Nephron (organoid): Measurements from ENCODE around the gene C2CD4C.
"Not testable (repeated sequence)": the region's sequence is repeated elsewhere in the genome, so short reads cannot be mapped to it uniquely, and the experiment has no call there.

Experiments
- H3K27ac Mint-ChIP-seq, 3 experiments: 2 replicates each; pipeline ENCODE4 v1.8.0; 2020; ENCODE audit warnings: mixed read lengths in 3 of 3, mild to moderate bottlenecking in 2 of 3, moderate library complexity in 1 of 3
- H3K27me3 Mint-ChIP-seq: 2 replicates; pipeline ENCODE4 v1.8.0; 2021; ENCODE audit warnings: low read depth, mild to moderate bottlenecking, moderate library complexity, mixed read lengths
- H3K36me3 Mint-ChIP-seq: 2 replicates; pipeline ENCODE4 v1.8.0; 2020; ENCODE audit warnings: low read depth, mixed read lengths
- H3K4me1 Mint-ChIP-seq: 2 replicates; pipeline ENCODE4 v1.8.0; 2020; ENCODE audit warnings: mixed read lengths
- H3K4me3 Mint-ChIP-seq, 3 experiments: 2 replicates each; pipeline ENCODE4 v1.8.0; 2020; ENCODE audit warnings: mild to moderate bottlenecking in 3 of 3, mixed read lengths in 3 of 3, moderate library complexity in 2 of 3
- H3K9me3 Mint-ChIP-seq: 2 replicates; pipeline ENCODE4 v1.8.0; 2020; ENCODE audit warnings: mixed read lengths
- CTCF ChIP-seq, 3 experiments: fragments of 200-600 bp; sonication (generic); IDR thresholded peaks; one replicate each; pipeline ENCODE4 v1.5.0; 2021; ENCODE audit warnings: antibody characterized with exemption in 3 of 3; ENCODE audit not compliant: unreplicated experiment in 3 of 3

The C2CD4C gene

DNA sequence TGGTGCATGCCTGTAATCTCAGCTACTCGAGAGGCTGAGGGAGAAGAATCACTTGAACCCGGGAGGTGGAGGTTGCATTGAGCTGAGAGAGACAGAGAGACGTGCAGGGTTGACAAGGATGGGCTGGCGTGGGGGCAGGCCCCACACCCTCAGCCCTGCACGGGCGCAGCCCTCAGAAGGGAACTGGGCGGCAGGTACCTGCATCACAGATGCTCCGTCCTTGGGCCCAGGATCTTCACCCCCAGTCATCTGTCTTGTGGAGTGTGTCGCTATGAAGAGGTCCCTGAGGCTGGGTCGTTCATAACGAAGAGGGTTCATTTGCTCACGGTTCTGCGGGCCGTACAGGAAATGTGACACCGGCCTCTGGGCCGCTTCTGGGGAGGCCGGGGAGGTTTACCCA lies 20.3 kb downstream of the C2CD4C start:
- TF ChIP-seq CTCF (IDR thresholded peaks at IDR 0.05; ENCODE audit: unreplicated experiment in 3 of 3) = no peak
- Mint-ChIP-seq H3K4me1 (peaks cover 6% of the 10 kb centered on the region), H3K4me3 (no peak overlapping the region), H3K9me3 (peaks cover 8% of the 10 kb centered on the region), H3K36me3 (no peaks in the 10 kb centered on the region), H3K27me3 (peaks cover 15% of the 10 kb centered on the region), H3K27ac (no peak overlapping the region)

DNA sequence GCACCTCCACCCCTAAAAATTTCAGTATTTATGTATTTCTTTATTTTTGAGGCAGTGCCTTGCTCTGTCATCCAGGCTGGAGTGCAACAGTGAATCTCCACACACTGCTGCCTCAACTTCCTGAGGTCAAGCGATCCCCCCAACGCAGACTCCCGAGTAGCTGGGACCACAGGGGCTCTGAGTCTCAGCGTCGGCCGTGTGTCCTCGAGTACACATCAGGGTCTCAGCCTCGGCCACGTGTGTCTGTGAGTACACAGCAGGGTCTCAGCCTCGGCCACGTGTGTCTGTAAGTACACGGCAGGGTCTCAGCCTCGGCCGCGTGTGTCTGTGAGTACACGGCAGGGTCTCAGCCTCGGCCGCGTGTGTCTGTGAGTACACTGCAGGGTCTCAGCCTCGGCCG lies 21.2 kb downstream of the C2CD4C start:
- peaks cover 20% of the 10 kb centered on the region for H3K27me3 Mint-ChIP-seq
- no peak overlapping the region for H3K27ac Mint-ChIP-seq
- H3K9me3 Mint-ChIP-seq = peaks cover 5% of the 10 kb centered on the region
- peaks cover 4% of the 10 kb centered on the region for H3K36me3 Mint-ChIP-seq
- H3K4me1 Mint-ChIP-seq = peaks cover 6% of the 10 kb centered on the region
- H3K4me3 Mint-ChIP-seq = no peak overlapping the region
- no peak for TF ChIP-seq CTCF (IDR thresholded peaks at IDR 0.05; ENCODE audit: unreplicated experiment in 3 of 3)

GRCh38 chr19:386632-387301 lies 22.2 kb downstream of the C2CD4C start:
- not testable (repeated sequence) for H3K36me3 Mint-ChIP-seq, H3K9me3 Mint-ChIP-seq, H3K4me3 Mint-ChIP-seq, H3K27ac Mint-ChIP-seq, H3K4me1 Mint-ChIP-seq
- peaks cover 20% of the 10 kb centered on the region for H3K27me3 Mint-ChIP-seq

GRCh38 chr19:386189-386588 lies 22.8 kb downstream of the C2CD4C start:
- not testable (repeated sequence) for H3K27ac Mint-ChIP-seq, H3K36me3 Mint-ChIP-seq

GRCh38 chr19:384799-385169 lies 24.2 kb downstream of the C2CD4C start:
- TF ChIP-seq CTCF (IDR thresholded peaks at IDR 0.05; ENCODE audit: unreplicated experiment in 3 of 3) = no peak
- no peak overlapping the region for H3K4me3 Mint-ChIP-seq
- H3K36me3 Mint-ChIP-seq = peaks cover 4% of the 10 kb centered on the region
- peaks cover 27% of the 10 kb centered on the region for H3K27me3 Mint-ChIP-seq
- H3K27ac Mint-ChIP-seq = peak overlapping the region in 2 of 3 experiments; percentile 56 to 75
- H3K9me3 Mint-ChIP-seq = peaks cover 3% of the 10 kb centered on the region
- H3K4me1 Mint-ChIP-seq = peaks cover 6% of the 10 kb centered on the region

More at GRCh38 chr19:386189-386588, 22.8 kb downstream of the C2CD4C start:
- not testable (repeated sequence) for H3K9me3 Mint-ChIP-seq, H3K4me1 Mint-ChIP-seq, H3K4me3 Mint-ChIP-seq
- TF ChIP-seq CTCF (IDR thresholded peaks at IDR 0.05; ENCODE audit: unreplicated experiment in 3 of 3) = peak in 2 of 3 experiments; percentile 12 to 23
- H3K27me3 Mint-ChIP-seq = peaks cover 20% of the 10 kb centered on the region

DNA sequence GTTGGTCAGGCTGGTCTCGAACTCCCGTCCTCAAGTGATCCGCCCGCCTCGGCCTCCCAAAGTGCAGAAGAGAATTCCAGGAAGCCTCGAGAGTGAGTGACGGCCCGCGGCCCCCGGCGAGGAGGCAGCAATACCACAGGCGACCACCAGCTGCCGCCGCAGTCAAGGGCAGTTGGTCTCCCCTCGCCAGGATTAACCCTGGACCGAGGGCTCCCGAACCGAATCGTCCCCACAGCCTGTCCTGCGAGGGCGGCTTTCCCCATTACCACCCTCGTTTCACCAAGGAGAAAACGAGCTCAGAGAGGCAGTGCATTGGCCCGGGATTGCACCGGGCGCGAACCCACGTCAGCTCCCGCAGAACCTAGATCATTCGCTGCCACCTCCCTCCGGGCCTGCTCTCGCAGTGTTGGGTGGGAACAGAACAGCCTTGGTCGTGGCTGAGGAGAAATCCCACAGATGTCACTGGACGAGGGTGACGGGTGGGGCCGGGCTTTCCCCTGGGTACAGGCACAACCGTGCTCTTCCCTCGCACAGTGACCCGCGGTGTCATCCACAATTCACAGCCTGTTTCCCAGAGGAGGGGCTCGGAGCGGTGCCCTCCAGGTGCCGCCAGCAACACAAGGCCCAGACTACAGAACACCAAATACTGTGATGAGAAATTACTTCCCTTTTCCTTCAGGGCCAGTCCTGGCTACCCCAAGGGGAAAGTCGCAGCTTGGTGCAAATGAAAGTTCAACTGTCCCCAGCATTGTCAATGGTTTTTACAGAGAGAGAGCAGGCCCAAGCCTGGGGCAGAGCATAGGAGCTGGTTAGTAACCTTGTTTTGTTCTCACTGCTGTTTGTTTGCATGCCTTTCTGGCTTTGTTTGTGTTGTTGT lies 24.8 kb downstream of the C2CD4C start:
- no peak overlapping the region for H3K4me3 Mint-ChIP-seq
- H3K4me1 Mint-ChIP-seq = peaks cover 6% of the 10 kb centered on the region
- TF ChIP-seq CTCF (IDR thresholded peaks at IDR 0.05; ENCODE audit: unreplicated experiment in 3 of 3) = peak; percentile 65 to 87 (median 72)
- H3K27me3 Mint-ChIP-seq = peaks cover 30% of the 10 kb centered on the region
- H3K36me3 Mint-ChIP-seq = peaks cover 4% of the 10 kb centered on the region
- H3K9me3 Mint-ChIP-seq = peaks cover 3% of the 10 kb centered on the region
- peak overlapping the region in 2 of 3 experiments; percentile 56 to 75 for H3K27ac Mint-ChIP-seq
